ENCODE results near the gene COG6. TPM values are rescaled to one million over a fixed set of nuclear protein-coding genes. Genes with fewer than 3 reads are reported as not detected.

Gene COG6
- total RNA-seq, 1 experiment from 2014 or later = 19.9 TPM

DNA sequence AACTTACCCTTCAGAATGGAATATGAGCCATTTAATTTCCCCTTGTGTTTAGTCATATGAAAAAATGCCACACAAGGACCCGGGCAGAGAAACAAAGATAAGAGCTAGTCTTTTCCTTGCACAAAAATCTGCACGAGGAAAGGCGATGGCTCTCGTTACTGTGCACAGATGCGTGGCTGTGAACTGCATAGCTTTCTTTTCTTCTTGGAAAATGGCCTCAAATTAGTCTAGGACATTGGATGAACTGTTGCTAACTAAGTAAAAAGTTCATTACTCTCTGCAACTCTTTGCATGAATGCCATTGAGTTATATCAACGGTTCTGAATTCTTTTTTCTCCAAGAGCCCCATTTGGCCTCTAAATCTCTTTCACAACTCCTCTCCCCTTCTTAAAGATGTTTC is 125.2 kb downstream of the COG6 start:
- H3K9me3 ChIP-seq = peaks cover 4% of the 10 kb centered on the region; the same call in 1 of the 2 replicates
- H3K36me3 ChIP-seq = no peaks in the 10 kb centered on the region
- H3K4me3 ChIP-seq = no peak overlapping the region
- DNase-seq = no peak
- H3K27me3 ChIP-seq = no peaks in the 10 kb centered on the region

DNA sequence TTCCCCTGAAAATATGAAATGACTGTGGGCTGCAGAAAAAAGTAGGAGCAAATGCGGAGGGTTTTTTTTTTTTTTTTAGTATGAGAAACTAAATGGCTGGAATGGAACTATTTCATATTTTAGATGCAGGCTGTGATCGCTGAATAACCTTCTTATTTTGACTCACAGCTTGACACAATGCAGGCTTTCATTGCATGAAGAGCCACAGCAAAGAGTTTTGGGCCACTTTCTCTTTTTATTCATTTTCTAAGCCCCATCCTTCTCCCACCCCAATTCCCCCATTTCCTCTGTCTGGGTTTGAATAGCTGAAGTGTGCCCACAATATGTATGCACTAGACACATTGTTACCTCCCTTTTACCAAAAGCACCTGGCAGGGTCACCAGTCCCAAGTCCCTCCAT is 125.9 kb downstream of the COG6 start:
- Histone ChIP-seq H3K9me3 (0 out of 2 replicates have a peak, but pooled peaks cover 2% of the 10 kb centered on the region), H3K4me3 (no peak overlapping the region), H3K36me3 (no peaks in the 10 kb centered on the region), H3K27me3 (no peaks in the 10 kb centered on the region)
- no peak for DNase-seq

DNA sequence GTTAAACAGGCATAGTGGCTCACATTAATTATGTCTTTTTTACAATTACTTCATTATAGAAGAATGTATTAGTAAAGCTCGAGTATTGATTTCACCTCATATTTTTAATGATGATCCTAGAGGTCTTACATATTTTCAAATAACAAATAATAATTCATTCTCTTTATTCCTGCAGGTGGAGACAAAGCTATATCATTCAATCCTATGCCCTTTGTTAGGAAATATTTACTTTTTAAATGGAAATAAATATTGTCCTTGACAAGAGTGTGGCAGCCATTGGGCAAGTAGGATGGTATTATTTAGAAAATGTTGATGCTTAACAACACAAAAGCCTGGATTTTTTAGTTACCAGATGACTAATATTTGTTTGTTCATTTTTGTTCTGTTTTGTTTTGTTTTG is 127.6 kb downstream of the COG6 start:
- H3K27me3 ChIP-seq = no peaks in the 10 kb centered on the region
- no peak overlapping the region for H3K4me3 ChIP-seq
- no peaks in the 10 kb centered on the region for H3K36me3 ChIP-seq
- DNase-seq = no peak
- no peaks in the 10 kb centered on the region for H3K9me3 ChIP-seq

DNA sequence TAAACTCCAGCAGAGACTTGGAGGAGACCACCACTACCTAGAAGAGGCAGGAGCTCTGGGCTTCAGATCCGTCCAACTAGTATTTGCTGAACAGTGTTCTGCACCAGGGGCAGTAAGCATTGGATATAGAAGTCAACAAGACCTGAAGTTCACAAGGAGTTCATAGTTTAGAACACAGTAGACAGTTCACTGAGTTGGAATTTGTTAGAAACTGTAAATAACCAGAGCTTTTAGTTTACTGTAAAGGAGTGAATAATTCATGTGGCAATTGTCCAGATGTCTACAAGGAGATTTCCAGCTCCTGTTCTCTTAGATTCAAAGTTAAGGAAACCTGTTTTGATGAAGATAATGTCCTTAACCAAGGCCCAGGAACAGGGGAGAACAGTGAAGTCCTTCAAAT is 128.9 kb downstream of the COG6 start:
- Histone ChIP-seq H3K27me3 (no peaks in the 10 kb centered on the region), H3K4me3 (no peak overlapping the region), H3K36me3 (no peaks in the 10 kb centered on the region), H3K9me3 (no peaks in the 10 kb centered on the region)
- DNase-seq = no peak

DNA sequence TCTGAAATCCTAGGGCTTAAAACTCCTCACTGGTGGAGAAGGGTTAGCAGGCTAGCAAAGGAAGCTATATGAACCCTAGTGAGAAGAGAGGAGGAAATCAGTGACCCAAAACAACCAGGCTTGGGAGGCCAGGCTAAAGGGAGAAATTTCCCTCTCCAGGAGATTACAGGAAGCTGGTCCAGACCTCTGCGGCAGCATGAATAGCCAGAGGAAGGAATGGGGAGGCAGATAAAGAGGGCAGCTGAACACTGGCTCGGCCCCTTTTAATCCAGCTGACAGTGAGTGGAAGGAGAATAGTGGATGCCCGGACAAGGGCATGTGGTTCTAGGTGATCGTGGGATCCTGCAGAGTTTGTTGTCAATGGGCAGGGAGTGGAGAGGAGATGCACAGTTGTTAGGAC is 130.6 kb downstream of the COG6 start:
- Histone ChIP-seq H3K4me3 (no peak overlapping the region), H3K36me3 (no peaks in the 10 kb centered on the region), H3K27me3 (no peaks in the 10 kb centered on the region), H3K9me3 (no peaks in the 10 kb centered on the region)
- no peak for DNase-seq

DNA sequence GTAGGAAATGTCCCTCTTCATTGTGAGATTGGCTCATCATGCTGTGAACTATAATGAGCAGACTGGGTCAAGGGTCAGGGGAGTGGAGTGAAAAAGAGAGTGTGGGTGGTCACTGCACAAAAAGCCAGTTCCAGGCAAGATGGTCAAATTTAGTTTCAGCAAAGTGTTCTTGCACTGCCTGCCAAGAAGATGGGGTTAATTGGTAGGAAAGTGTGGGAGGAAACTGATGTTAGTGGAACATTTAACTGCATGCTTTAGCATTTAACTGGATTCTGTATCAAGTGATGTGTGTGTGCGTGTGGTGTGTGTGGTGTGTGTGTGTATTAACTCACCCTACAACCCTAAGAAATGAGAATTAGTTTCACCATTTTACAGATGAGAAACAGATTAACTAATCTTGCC is 131.6 kb downstream of the COG6 start:
- Histone ChIP-seq H3K9me3 (no peaks in the 10 kb centered on the region), H3K36me3 (no peaks in the 10 kb centered on the region), H3K27me3 (no peaks in the 10 kb centered on the region), H3K4me3 (no peak overlapping the region)
- DNase-seq = no peak

DNA sequence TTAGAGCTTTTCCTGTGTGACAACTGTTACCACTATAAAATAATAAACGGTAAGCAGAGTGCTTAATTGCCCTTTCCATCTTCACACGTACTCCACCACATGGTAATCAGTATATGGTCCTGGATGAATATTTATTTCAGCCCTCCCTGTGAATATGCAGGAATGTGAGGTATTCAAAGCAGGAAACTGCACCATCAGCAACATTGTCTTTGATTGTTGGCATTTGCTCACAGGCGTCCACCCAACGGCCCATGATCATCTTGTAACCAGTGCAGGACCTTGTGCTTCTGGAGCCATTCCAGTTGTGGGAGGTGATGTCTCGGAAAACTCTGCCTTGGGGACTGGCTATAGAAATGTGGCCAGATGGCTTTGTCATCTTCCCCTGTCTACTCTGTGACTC is 132.6 kb downstream of the COG6 start:
- Histone ChIP-seq H3K27me3 (no peaks in the 10 kb centered on the region), H3K4me3 (no peak overlapping the region), H3K9me3 (no peaks in the 10 kb centered on the region), H3K36me3 (no peaks in the 10 kb centered on the region)
- DNase-seq = no peak

DNA sequence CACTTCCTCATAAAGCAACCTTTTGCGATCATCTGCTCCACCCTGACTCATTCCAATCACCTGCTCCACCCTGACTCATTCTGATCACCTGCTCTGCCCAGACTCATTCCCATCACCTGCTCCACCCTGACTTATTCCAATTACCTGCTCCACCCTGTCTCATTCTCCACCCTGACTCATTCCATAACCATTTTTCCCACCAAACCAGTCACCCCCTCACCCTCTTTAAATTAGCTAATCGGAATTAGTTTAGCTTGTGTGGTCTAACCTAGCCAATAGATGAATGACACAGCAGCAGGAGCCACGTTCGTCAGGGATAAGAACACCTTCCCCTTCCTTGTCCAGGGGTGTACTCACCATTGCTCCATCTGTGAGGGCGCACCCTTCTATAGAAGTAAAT is 134.0 kb downstream of the COG6 start:
- Histone ChIP-seq H3K36me3 (no peaks in the 10 kb centered on the region), H3K4me3 (no peak overlapping the region), H3K9me3 (no peaks in the 10 kb centered on the region), H3K27me3 (no peaks in the 10 kb centered on the region)
- no peak for DNase-seq

Other genes starting within 250 kb of the COG6 start
- gene LHFPL6, start 52.5 kb upstream of the COG6 start, total RNA-seq (2014; rRNA removed; shearing (Covaris generic); ENCODE audit: low replicate concordance) = 71.5 and 77.5 TPM in 2 replicates